Lung (tissue), 12 donors: ENCODE data around the gene CRIP3. TPM values are rescaled to one million over a fixed set of nuclear protein-coding genes. Genes with fewer than 3 reads are reported as not detected.

ENCODE experiments used
- ATAC-seq: fragments of 200-7000 bp; cut with Tn5 transposase; one replicate; pipeline ENCODE4 v1.9.1; 2020; ENCODE audit warnings: moderate number of reproducible peaks; ENCODE audit not compliant: insufficient read depth, low FRiP score
- DNase-seq, 3 donors: peaks; one replicate each; pipeline ENCODE4 v3.0.0-alpha.2; 2013 to 2017
- H3K27ac ChIP-seq, 2 donors: one replicate each; pipeline ENCODE4 v1.5.1; 2013; ENCODE audit warnings: mild to moderate bottlenecking in 2 of 2, moderate library complexity in 2 of 2, control low read depth in 1 of 2, inconsistent platforms in 1 of 2, low read depth in 1 of 2, low read length in 1 of 2
- H3K27me3 ChIP-seq, 3 donors: one replicate each; pipeline ENCODE4 v1.5.1; 2013; ENCODE audit warnings: low read length in 2 of 3; ENCODE audit not compliant: control insufficient read depth in 3 of 3, insufficient read depth in 3 of 3
- H3K36me3 ChIP-seq, 4 donors: one replicate each; pipeline ENCODE4 v1.5.1; 2013; ENCODE audit warnings: low read length in 4 of 4, mild to moderate bottlenecking in 1 of 4, moderate library complexity in 1 of 4; ENCODE audit not compliant: control insufficient read depth in 4 of 4, insufficient read depth in 4 of 4
- H3K4me1 ChIP-seq, 5 donors: one replicate each; pipeline ENCODE4 v1.5.1; 2013; ENCODE audit warnings: low read length in 5 of 5, mild to moderate bottlenecking in 2 of 5, moderate library complexity in 1 of 5; ENCODE audit not compliant: control insufficient read depth in 5 of 5, insufficient read depth in 5 of 5
- H3K4me3 ChIP-seq: one replicate; pipeline ENCODE4 v1.5.1; 2013; ENCODE audit warnings: mild to moderate bottlenecking, control low read depth, moderate library complexity
- H3K9ac ChIP-seq, 2 donors: one replicate each; pipeline ENCODE4 v1.5.1; 2013; ENCODE audit warnings: low read length in 2 of 2, control low read depth in 1 of 2; ENCODE audit not compliant: insufficient read depth in 1 of 2
- H3K9me3 ChIP-seq, 4 donors: one replicate each; pipeline ENCODE4 v1.5.1; 2013; ENCODE audit warnings: low read length in 3 of 4, mild to moderate bottlenecking in 1 of 4, moderate library complexity in 1 of 4; ENCODE audit not compliant: control insufficient read depth in 4 of 4, insufficient read depth in 3 of 4
- WGBS, 2 donors: extraction: QIAGEN DNeasy Blood & Tissue Kit; methylation state at CpG; one replicate each; pipeline ENCODE4 v1.1.7; 2013; 5-methylcytosine and 5-hydroxymethylcytosine counted together
- polyA plus RNA-seq, 2 donors: library from polyadenylated mRNA; stranded (reverse); fragments of 200-250 nt; gene quantifications; one replicate each; pipeline ENCODE4 v1.2.1, GENCODE V29; 2013
- total RNA-seq, 2 donors: library from RNA; depleted of rRNA in 1 of 2; stranded (reverse); fragments of >200 nt in 1 of 2; gene quantifications; one replicate each; pipeline ENCODE4 v1.2.1, GENCODE V29; 2014 to 2021
- TF ChIP-seq, protein P1 (sequence below): IDR thresholded peaks from 2 replicates; pipeline ENCODE4 v1.5.1; 2012; ENCODE audit warnings: mild to moderate bottlenecking; ENCODE audit errors: control extremely low read depth, extremely low read depth
- donor health status: control.
- donor health status: control.
- donor health status: Bipolar disorder and iron deficiency.
- donor health status: healthy.
- donor health status: DM: yes; HTN: yes; CAD: no.

CRIP3 gene
- total and polyA plus RNA-seq, 4 donors = 0.39 to 1.3 (median 0.76) TPM

DNA sequence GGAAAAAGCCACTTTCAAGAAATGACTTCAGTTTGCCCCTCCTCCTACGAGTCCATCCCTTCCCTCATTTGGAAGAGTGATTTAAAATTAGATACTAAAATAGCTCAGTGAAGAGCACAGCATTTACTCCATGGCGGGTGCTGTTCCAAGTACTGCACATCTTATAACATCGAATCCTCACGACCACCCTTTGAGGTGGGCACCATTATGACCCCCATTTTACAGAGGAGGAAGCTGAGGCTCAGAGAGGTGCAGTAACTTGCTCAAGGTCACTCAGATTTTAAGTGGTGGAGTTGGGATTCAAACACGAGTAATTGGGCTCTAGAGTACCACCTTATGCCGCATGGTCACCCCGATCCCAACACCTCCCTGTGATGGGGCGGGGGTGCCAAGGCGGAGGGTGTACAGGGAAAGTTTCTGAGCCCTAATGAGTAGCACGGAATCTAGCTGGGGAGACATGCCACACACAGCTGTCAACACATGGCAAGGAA lies 39.8 kb downstream of the CRIP3 start:
- Histone ChIP-seq H3K27ac (peak overlapping the region in 1 of 2 donors; percentile 62), H3K27me3 (peaks cover 0 to 3% (median under 1%) of the 10 kb centered on the region in 3 donors), H3K4me1 (peaks cover 0 to 32% (median 13%) of the 10 kb centered on the region in 5 donors), H3K4me3 (no peak overlapping the region), H3K9me3 (no peaks in the 10 kb centered on the region), H3K36me3 (no peaks in the 10 kb centered on the region), H3K9ac (no peak overlapping the region)
- TF ChIP-seq, protein P1, sequence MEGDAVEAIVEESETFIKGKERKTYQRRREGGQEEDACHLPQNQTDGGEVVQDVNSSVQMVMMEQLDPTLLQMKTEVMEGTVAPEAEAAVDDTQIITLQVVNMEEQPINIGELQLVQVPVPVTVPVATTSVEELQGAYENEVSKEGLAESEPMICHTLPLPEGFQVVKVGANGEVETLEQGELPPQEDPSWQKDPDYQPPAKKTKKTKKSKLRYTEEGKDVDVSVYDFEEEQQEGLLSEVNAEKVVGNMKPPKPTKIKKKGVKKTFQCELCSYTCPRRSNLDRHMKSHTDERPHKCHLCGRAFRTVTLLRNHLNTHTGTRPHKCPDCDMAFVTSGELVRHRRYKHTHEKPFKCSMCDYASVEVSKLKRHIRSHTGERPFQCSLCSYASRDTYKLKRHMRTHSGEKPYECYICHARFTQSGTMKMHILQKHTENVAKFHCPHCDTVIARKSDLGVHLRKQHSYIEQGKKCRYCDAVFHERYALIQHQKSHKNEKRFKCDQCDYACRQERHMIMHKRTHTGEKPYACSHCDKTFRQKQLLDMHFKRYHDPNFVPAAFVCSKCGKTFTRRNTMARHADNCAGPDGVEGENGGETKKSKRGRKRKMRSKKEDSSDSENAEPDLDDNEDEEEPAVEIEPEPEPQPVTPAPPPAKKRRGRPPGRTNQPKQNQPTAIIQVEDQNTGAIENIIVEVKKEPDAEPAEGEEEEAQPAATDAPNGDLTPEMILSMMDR = no peak
- DNase-seq (no peak), ATAC-seq (no peak)
- WGBS, 2 donors = 75 to 77% methylated on average over 10 of the region's 10 CpGs

- no peaks in the 10 kb centered on the region for H3K9me3 ChIP-seq
- TF ChIP-seq, protein P1 = no peak
- no peaks in the 10 kb centered on the region for H3K36me3 ChIP-seq
- H3K4me1 ChIP-seq = peaks cover 0 to 32% (median 13%) of the 10 kb centered on the region in 5 donors
- H3K4me3 ChIP-seq = no peak overlapping the region
- H3K27ac ChIP-seq = peak overlapping the region in 1 of 2 donors; percentile 62
- peaks cover 0 to 3% (median 0%) of the 10 kb centered on the region in 3 donors for H3K27me3 ChIP-seq
- H3K9ac ChIP-seq = no peak overlapping the region
- DNase-seq = peak; percentile 80 to 85 (median 84)
- no peak for ATAC-seq
- 65 to 71% methylated on average over 3 of the region's 3 CpGs for WGBS, 2 donors
Measured at GRCh38 chr6:43268355-43268700, 40.3 kb downstream of the CRIP3 start.

GRCh38 chr6:43267619-43268354 lies 40.8 kb downstream of the CRIP3 start:
- DNase-seq = no peak
- H3K27ac ChIP-seq = peak overlapping the region in 1 of 2 donors; percentile 62
- peaks cover 0 to 32% (median 13%) of the 10 kb centered on the region in 5 donors for H3K4me1 ChIP-seq

More at GRCh38 chr6:43267619-43268354, 40.8 kb downstream of the CRIP3 start:
- H3K36me3 ChIP-seq = no peaks in the 10 kb centered on the region
- no peak overlapping the region for H3K9ac ChIP-seq
- TF ChIP-seq, protein P1 = no peak
- H3K27me3 ChIP-seq = peaks cover 0 to 2% (median 0%) of the 10 kb centered on the region in 3 donors
- 86 to 94% methylated on average over 7 of the region's 7 CpGs for WGBS, 2 donors
- no peaks in the 10 kb centered on the region for H3K9me3 ChIP-seq
- H3K4me3 ChIP-seq = no peak overlapping the region
- ATAC-seq = no peak
